ENCODE data around the gene ATP2B2.

Gene ATP2B2

GRCh38 chr3:10359761-10360161 is 145.6 kb downstream of the ATP2B2 start:
- no peaks in the 10 kb centered on the region for H3K4me1 Mint-ChIP-seq
- H3K36me3 Mint-ChIP-seq (ENCODE audit: low read depth), result no peaks in the 10 kb centered on the region
- peaks cover 22% of the 10 kb centered on the region for H3K27me3 Mint-ChIP-seq (ENCODE audit: low read depth)
- no peak overlapping the region for H3K4me3 Mint-ChIP-seq
- H3K27ac Mint-ChIP-seq, result no peak overlapping the region
- H3K9me3 Mint-ChIP-seq, result peaks cover 15% of the 10 kb centered on the region
- no peak for TF ChIP-seq CTCF (IDR thresholded peaks at IDR 0.05; ENCODE audit: unreplicated experiment in 3 of 3)

- Mint-ChIP-seq H3K27ac (no peak overlapping the region), H3K4me3 (no peak overlapping the region), H3K27me3 (ENCODE audit: low read depth) (peaks cover 22% of the 10 kb centered on the region), H3K4me1 (peaks cover 10% of the 10 kb centered on the region), H3K36me3 (ENCODE audit: low read depth) (no peaks in the 10 kb centered on the region), H3K9me3 (peaks cover 14% of the 10 kb centered on the region)
- no peak for TF ChIP-seq CTCF (IDR thresholded peaks at IDR 0.05; ENCODE audit: unreplicated experiment in 3 of 3)
Observed at GRCh38 chr3:10358309-10358980, 146.9 kb downstream of the ATP2B2 start.

- no peaks in the 10 kb centered on the region for H3K36me3 Mint-ChIP-seq (ENCODE audit: low read depth)
- H3K27me3 Mint-ChIP-seq (ENCODE audit: low read depth), result peaks cover 28% of the 10 kb centered on the region
- no peak overlapping the region for H3K27ac Mint-ChIP-seq
- H3K4me3 Mint-ChIP-seq, result no peak overlapping the region
- peaks cover 12% of the 10 kb centered on the region for H3K9me3 Mint-ChIP-seq
- TF ChIP-seq CTCF (IDR thresholded peaks at IDR 0.05; ENCODE audit: unreplicated experiment in 3 of 3), result no peak
- peaks cover 10% of the 10 kb centered on the region for H3K4me1 Mint-ChIP-seq
Observed at GRCh38 chr3:10357592-10358308, 147.6 kb downstream of the ATP2B2 start.

GRCh38 chr3:10357095-10357494 is 148.3 kb downstream of the ATP2B2 start:
- Mint-ChIP-seq H3K9me3 (peaks cover 12% of the 10 kb centered on the region), H3K27ac (no peak overlapping the region), H3K4me1 (peaks cover 10% of the 10 kb centered on the region), H3K36me3 (ENCODE audit: low read depth) (no peaks in the 10 kb centered on the region), H3K27me3 (ENCODE audit: low read depth) (peaks cover 31% of the 10 kb centered on the region), H3K4me3 (no peak overlapping the region)
- no peak for TF ChIP-seq CTCF (IDR thresholded peaks at IDR 0.05; ENCODE audit: unreplicated experiment in 3 of 3)

GRCh38 chr3:10356461-10356981 is 148.9 kb downstream of the ATP2B2 start:
- no peak for TF ChIP-seq CTCF (IDR thresholded peaks at IDR 0.05; ENCODE audit: unreplicated experiment in 3 of 3)
- Mint-ChIP-seq H3K4me1 (peaks cover 10% of the 10 kb centered on the region), H3K4me3 (no peak overlapping the region), H3K36me3 (ENCODE audit: low read depth) (no peaks in the 10 kb centered on the region), H3K9me3 (peaks cover 9% of the 10 kb centered on the region), H3K27me3 (ENCODE audit: low read depth) (peaks cover 29% of the 10 kb centered on the region), H3K27ac (no peak overlapping the region)

Measured in nephron (organoid).